Immature natural killer cell (primary cell): ENCODE results near the gene MEGF10. TPM values are rescaled to one million over a fixed set of nuclear protein-coding genes. Genes with fewer than 3 reads are reported as not detected.

Experiments used
- DNase-seq, 3 donors: peaks; one replicate each; pipeline ENCODE4 v3.0.0; 2022; ENCODE audit warnings: mixed read lengths in 1 of 3
- H3K27ac Mint-ChIP-seq, 6 donors: one replicate each; pipeline ENCODE4 v1.8.0; 2020; ENCODE audit warnings: mixed read lengths in 6 of 6, mild to moderate bottlenecking in 5 of 6, inconsistent platforms in 4 of 6, moderate library complexity in 3 of 6
- H3K27me3 Mint-ChIP-seq, 3 donors: one replicate each; pipeline ENCODE4 v1.8.0; 2020 to 2021; ENCODE audit warnings: low read depth in 3 of 3, mild to moderate bottlenecking in 3 of 3, mixed read lengths in 3 of 3, moderate library complexity in 3 of 3, inconsistent platforms in 1 of 3
- H3K36me3 Mint-ChIP-seq, 3 donors: one replicate each; pipeline ENCODE4 v1.8.0; 2020; ENCODE audit warnings: mixed read lengths in 3 of 3, inconsistent platforms in 2 of 3, mild to moderate bottlenecking in 2 of 3
- H3K4me1 Mint-ChIP-seq, 2 donors: one replicate each; pipeline ENCODE4 v1.8.0; 2020; ENCODE audit warnings: inconsistent platforms in 2 of 2, mild to moderate bottlenecking in 2 of 2, mixed read lengths in 2 of 2, moderate library complexity in 1 of 2
- H3K4me3 Mint-ChIP-seq, 5 donors: one replicate each; pipeline ENCODE4 v1.8.0; 2020; ENCODE audit warnings: mild to moderate bottlenecking in 5 of 5, mixed read lengths in 5 of 5, inconsistent platforms in 3 of 5, moderate library complexity in 3 of 5
- H3K9me3 Mint-ChIP-seq, 6 donors: one replicate each; pipeline ENCODE4 v1.8.0; 2020; ENCODE audit warnings: mild to moderate bottlenecking in 6 of 6, mixed read lengths in 6 of 6, inconsistent platforms in 4 of 6, moderate library complexity in 3 of 6
- polyA plus RNA-seq, 3 donors: library from polyadenylated mRNA; unstranded; fragments of 300-500 nt; fragmentation: Illumina TruSeq; gene quantifications; one replicate each; pipeline ENCODE4 v1.2.3, GENCODE V29; 2021

Gene MEGF10
- polyA plus RNA-seq, 3 donors from 2014 or later, result not detected

- no peaks in the 10 kb centered on the region for H3K36me3 Mint-ChIP-seq
- H3K9me3 Mint-ChIP-seq, result peaks cover 0 to 4% (median 0%) of the 10 kb centered on the region in 6 donors
Observed at GRCh38 chr5:127344931-127345330, 54.3 kb downstream of the MEGF10 start.

GRCh38 chr5:127351418-127351817 is 60.8 kb downstream of the MEGF10 start:
- Mint-ChIP-seq H3K4me1 (no peaks in the 10 kb centered on the region), H3K27me3 (peaks cover 0 to 8% (median 4%) of the 10 kb centered on the region in 3 donors), H3K27ac (no peak overlapping the region), H3K9me3 (no peaks in the 10 kb centered on the region), H3K4me3 (no peak overlapping the region), H3K36me3 (no peaks in the 10 kb centered on the region)
- DNase-seq, result no peak

More at GRCh38 chr5:127344931-127345330, 54.3 kb downstream of the MEGF10 start:
- no peak for DNase-seq
- Mint-ChIP-seq H3K27me3 (peaks cover 0 to 3% (median 2%) of the 10 kb centered on the region in 3 donors), H3K27ac (no peak overlapping the region), H3K4me3 (no peak overlapping the region), H3K4me1 (no peaks in the 10 kb centered on the region)

GRCh38 chr5:127352068-127352467 is 61.5 kb downstream of the MEGF10 start:
- Mint-ChIP-seq H3K27ac (no peak overlapping the region), H3K9me3 (no peaks in the 10 kb centered on the region)
- no peak for DNase-seq

GRCh38 chr5:127353327-127353726 is 62.7 kb downstream of the MEGF10 start:
- Mint-ChIP-seq H3K36me3 (no peaks in the 10 kb centered on the region), H3K9me3 (no peaks in the 10 kb centered on the region), H3K4me1 (no peaks in the 10 kb centered on the region), H3K27me3 (peaks cover 0 to 12% (median 7%) of the 10 kb centered on the region in 3 donors), H3K4me3 (no peak overlapping the region), H3K27ac (no peak overlapping the region)
- no peak for DNase-seq

More at GRCh38 chr5:127352068-127352467, 61.5 kb downstream of the MEGF10 start:
- Mint-ChIP-seq H3K36me3 (no peaks in the 10 kb centered on the region), H3K4me1 (no peaks in the 10 kb centered on the region), H3K4me3 (no peak overlapping the region), H3K27me3 (peaks cover 0 to 8% (median 4%) of the 10 kb centered on the region in 3 donors)

GRCh38 chr5:127353796-127354195 is 63.2 kb downstream of the MEGF10 start:
- Mint-ChIP-seq H3K9me3 (no peaks in the 10 kb centered on the region), H3K36me3 (no peaks in the 10 kb centered on the region), H3K27me3 (peaks cover 0 to 12% (median 7%) of the 10 kb centered on the region in 3 donors), H3K4me3 (no peak overlapping the region), H3K27ac (no peak overlapping the region), H3K4me1 (no peaks in the 10 kb centered on the region)
- DNase-seq, result no peak

- Mint-ChIP-seq H3K36me3 (no peaks in the 10 kb centered on the region), H3K27ac (no peak overlapping the region), H3K4me1 (no peaks in the 10 kb centered on the region), H3K27me3 (peaks cover 2 to 9% (median 7%) of the 10 kb centered on the region in 3 donors), H3K4me3 (no peak overlapping the region), H3K9me3 (no peaks in the 10 kb centered on the region)
- no peak for DNase-seq
Observed at GRCh38 chr5:127355337-127355736, 64.7 kb downstream of the MEGF10 start.

GRCh38 chr5:127358284-127358683 is 67.7 kb downstream of the MEGF10 start:
- Mint-ChIP-seq H3K36me3 (no peaks in the 10 kb centered on the region), H3K9me3 (no peaks in the 10 kb centered on the region), H3K27ac (no peak overlapping the region), H3K27me3 (peaks cover 3 to 6% (median 4%) of the 10 kb centered on the region in 3 donors), H3K4me1 (no peaks in the 10 kb centered on the region), H3K4me3 (no peak overlapping the region)
- no peak for DNase-seq

GRCh38 chr5:127358740-127359139 is 68.1 kb downstream of the MEGF10 start:
- Mint-ChIP-seq H3K27ac (no peak overlapping the region), H3K27me3 (peaks cover 3 to 7% (median 6%) of the 10 kb centered on the region in 3 donors), H3K9me3 (no peaks in the 10 kb centered on the region), H3K36me3 (no peaks in the 10 kb centered on the region), H3K4me1 (no peaks in the 10 kb centered on the region), H3K4me3 (no peak overlapping the region)
- DNase-seq, result no peak

GRCh38 chr5:127359502-127359901 is 68.9 kb downstream of the MEGF10 start:
- Mint-ChIP-seq H3K36me3 (no peaks in the 10 kb centered on the region), H3K4me3 (no peak overlapping the region), H3K27ac (no peak overlapping the region), H3K9me3 (no peaks in the 10 kb centered on the region), H3K27me3 (peaks cover 6 to 7% (median 6%) of the 10 kb centered on the region in 3 donors), H3K4me1 (no peaks in the 10 kb centered on the region)
- no peak for DNase-seq

GRCh38 chr5:127363403-127363802 is 72.8 kb downstream of the MEGF10 start:
- Mint-ChIP-seq H3K4me3 (no peak overlapping the region), H3K4me1 (no peaks in the 10 kb centered on the region), H3K27ac (no peak overlapping the region), H3K9me3 (peaks cover 0 to 1% (median 0%) of the 10 kb centered on the region in 6 donors), H3K27me3 (peaks cover 0 to 7% (median 3%) of the 10 kb centered on the region in 3 donors), H3K36me3 (no peaks in the 10 kb centered on the region)
- DNase-seq, result no peak

- no peaks in the 10 kb centered on the region for H3K36me3 Mint-ChIP-seq
- H3K9me3 Mint-ChIP-seq, result peaks cover 0 to 1% (median 0%) of the 10 kb centered on the region in 6 donors
- no peak overlapping the region for H3K4me3 Mint-ChIP-seq
- no peak for DNase-seq
- H3K4me1 Mint-ChIP-seq, result no peaks in the 10 kb centered on the region
- no peak overlapping the region for H3K27ac Mint-ChIP-seq
- H3K27me3 Mint-ChIP-seq, result peaks cover 0 to 3% (median 3%) of the 10 kb centered on the region in 3 donors
Observed at GRCh38 chr5:127367029-127367428, 76.4 kb downstream of the MEGF10 start.

GRCh38 chr5:127367946-127368465 is 77.4 kb downstream of the MEGF10 start:
- Mint-ChIP-seq H3K27me3 (peaks cover 0 to 3% (median 3%) of the 10 kb centered on the region in 3 donors), H3K4me1 (no peaks in the 10 kb centered on the region), H3K4me3 (no peak overlapping the region), H3K27ac (no peak overlapping the region), H3K36me3 (no peaks in the 10 kb centered on the region), H3K9me3 (peaks cover 0 to 1% (median 0%) of the 10 kb centered on the region in 6 donors)
- no peak for DNase-seq

GRCh38 chr5:127369796-127370195 is 79.2 kb downstream of the MEGF10 start:
- H3K27me3 Mint-ChIP-seq, result peaks cover 0 to 1% (median 0%) of the 10 kb centered on the region in 3 donors
- H3K27ac Mint-ChIP-seq, result no peak overlapping the region
- no peak overlapping the region for H3K4me3 Mint-ChIP-seq
- H3K36me3 Mint-ChIP-seq, result no peaks in the 10 kb centered on the region
- no peaks in the 10 kb centered on the region for H3K4me1 Mint-ChIP-seq
- DNase-seq, result no peak
- H3K9me3 Mint-ChIP-seq, result no peaks in the 10 kb centered on the region

- H3K4me1 Mint-ChIP-seq, result no peaks in the 10 kb centered on the region
- H3K4me3 Mint-ChIP-seq, result no peak overlapping the region
- no peak for DNase-seq
- peaks cover 0 to 3% (median 0%) of the 10 kb centered on the region in 3 donors for H3K27me3 Mint-ChIP-seq
- H3K27ac Mint-ChIP-seq, result no peak overlapping the region
- no peaks in the 10 kb centered on the region for H3K9me3 Mint-ChIP-seq
- no peaks in the 10 kb centered on the region for H3K36me3 Mint-ChIP-seq
Observed at GRCh38 chr5:127370631-127371030, 80.0 kb downstream of the MEGF10 start.
